ENCODE results near the gene ACY1.
A peak's percentile ranks its signal among the peaks of the same experiment; 100 is the strongest.

Gene ACY1

DNA sequence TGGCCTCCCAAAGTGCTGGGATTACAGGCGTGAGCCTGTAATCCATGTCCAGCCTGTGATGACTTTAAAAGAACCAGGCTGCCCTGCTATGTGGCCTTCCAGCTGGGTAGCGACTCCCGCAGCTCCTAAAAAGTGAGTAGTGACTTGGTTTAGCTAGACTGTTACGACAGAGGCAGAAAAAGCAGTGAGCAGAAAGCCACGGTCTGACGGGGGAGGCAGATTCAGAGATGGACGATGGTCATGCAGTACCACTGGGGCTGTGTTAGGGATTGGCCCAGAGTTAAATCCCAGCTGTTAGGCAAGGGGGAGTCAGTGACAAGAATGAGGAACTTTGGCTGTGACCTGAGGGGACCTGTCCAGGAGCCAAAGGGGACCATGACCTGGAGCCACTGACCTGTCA is 15.4 kb downstream of the ACY1 start:
- H3K4me1 Mint-ChIP-seq: peaks cover 27% of the 10 kb centered on the region
- no peak overlapping the region for H3K27ac Mint-ChIP-seq
- no peak overlapping the region for H3K4me3 Mint-ChIP-seq
- no peaks in the 10 kb centered on the region for H3K27me3 Mint-ChIP-seq
- ATAC-seq: no peak
- H3K9me3 Mint-ChIP-seq: no peaks in the 10 kb centered on the region
- peaks cover 22% of the 10 kb centered on the region for H3K36me3 Mint-ChIP-seq

DNA sequence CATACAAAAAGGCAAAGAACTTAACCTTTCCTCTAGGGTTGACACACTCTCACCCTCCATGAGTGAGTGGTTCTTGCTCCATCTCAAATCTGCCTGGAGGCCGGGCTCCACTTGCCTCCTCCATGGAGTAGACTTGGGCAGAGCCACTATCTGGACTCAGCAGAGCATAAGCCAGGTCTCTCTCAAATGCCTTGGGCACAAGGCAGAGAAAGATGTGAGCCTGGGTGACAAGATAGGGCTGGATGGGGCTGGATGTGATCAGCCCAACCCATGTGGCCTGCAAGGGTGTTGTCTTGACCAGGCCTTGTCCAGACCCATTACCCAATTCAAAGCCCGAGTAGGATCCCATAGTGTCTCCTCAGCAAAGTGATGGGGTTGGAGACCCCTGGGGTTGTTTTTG is 16.5 kb downstream of the ACY1 start:
- Mint-ChIP-seq H3K4me3 (no peak overlapping the region), H3K27ac (no peak overlapping the region), H3K27me3 (no peaks in the 10 kb centered on the region), H3K4me1 (peaks cover 16% of the 10 kb centered on the region), H3K9me3 (no peaks in the 10 kb centered on the region), H3K36me3 (peaks cover 11% of the 10 kb centered on the region)
- no peak for ATAC-seq

DNA sequence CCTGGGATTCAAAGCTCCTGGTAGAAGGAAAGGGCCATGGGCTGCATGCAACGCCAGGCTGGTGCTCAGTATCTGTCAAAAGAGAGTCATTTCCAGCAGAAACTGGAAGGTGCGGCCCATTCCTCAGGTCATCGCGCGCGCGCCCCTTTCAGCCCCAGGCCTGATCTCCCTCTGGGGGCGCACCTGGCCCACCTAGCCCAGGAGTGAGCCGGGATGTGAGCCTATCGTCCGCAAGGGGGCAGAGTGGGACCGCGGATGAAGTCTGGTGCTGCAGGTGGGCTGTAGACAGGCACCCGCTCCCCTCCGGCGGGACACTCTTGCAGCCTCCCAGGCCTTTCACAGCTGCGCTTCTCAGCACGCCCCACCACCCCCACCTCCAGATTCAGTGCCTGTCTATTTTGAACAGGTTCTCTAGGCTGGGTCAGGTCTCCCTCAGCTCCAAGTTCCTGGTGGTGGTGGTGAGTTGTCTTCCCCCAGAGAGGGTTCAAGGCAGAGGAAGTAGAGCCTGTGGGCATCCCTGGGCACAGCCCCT is 18.2 kb downstream of the ACY1 start:
- Mint-ChIP-seq H3K27ac (no peak overlapping the region), H3K27me3 (no peaks in the 10 kb centered on the region), H3K4me1 (peaks cover 7% of the 10 kb centered on the region), H3K4me3 (no peak overlapping the region), H3K9me3 (no peaks in the 10 kb centered on the region), H3K36me3 (no peaks in the 10 kb centered on the region)
- ATAC-seq: peak; percentile 93

DNA sequence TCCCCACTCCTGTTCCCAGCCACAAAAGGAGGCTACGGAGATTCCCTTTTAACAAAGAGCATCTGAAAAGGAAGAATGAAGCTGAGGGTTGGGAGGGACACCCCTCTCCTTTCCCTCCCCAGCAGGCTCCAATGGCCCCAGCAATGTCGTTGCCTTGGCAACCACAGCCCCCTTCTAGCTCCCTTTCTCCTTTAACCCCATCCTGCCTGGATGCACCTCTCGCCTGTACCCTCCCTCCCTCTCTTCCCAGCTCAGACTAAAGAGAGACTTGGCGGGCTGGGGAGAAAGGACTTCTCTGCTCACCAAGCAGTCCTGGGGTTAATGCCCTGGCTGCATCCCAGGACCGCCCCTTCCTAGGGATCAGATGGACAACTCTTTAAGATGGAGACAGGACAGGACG is 19.4 kb downstream of the ACY1 start:
- no peaks in the 10 kb centered on the region for H3K27me3 Mint-ChIP-seq

DNA sequence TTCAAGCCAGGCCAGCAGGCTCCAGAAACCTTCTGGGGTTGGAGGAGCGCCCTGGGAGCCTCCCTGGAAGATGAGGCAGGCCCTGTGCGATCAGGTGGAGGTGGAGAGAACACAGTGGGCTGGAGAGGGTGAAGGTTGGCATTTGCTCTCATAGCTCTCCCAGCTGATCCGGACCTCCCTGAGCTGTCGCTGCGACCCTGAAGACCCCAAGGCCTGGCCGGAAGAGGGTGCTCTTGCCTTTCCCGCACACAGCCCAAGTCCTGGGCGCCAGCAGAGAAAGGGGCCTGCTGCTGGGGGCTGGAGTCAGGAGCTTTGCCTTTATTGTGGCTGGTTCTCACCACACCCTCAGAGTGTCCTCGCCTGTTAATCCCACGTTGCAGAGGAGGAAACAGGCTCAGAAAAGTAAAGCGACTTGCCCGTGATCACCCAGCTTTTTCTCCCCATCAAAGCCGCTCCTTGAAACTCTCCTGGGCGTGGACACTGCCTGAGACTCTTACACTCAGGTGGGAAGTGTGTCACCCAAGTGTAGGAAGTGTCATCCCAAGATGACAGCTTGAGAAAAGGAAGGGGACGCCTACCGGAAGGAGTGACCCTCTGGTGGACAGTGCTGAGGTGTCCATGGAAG is 20.9 kb downstream of the ACY1 start:
- H3K36me3 Mint-ChIP-seq: no peaks in the 10 kb centered on the region
- H3K4me1 Mint-ChIP-seq: peaks cover 7% of the 10 kb centered on the region
- H3K27me3 Mint-ChIP-seq: no peaks in the 10 kb centered on the region
- H3K4me3 Mint-ChIP-seq: no peak overlapping the region
- no peak overlapping the region for H3K27ac Mint-ChIP-seq
- H3K9me3 Mint-ChIP-seq: no peaks in the 10 kb centered on the region
- no peak for ATAC-seq

More for the DNA sequence above, 19.4 kb downstream of the ACY1 start:
- no peak overlapping the region for H3K4me3 Mint-ChIP-seq
- no peak overlapping the region for H3K27ac Mint-ChIP-seq
- ATAC-seq: no peak
- no peaks in the 10 kb centered on the region for H3K9me3 Mint-ChIP-seq
- H3K36me3 Mint-ChIP-seq: no peaks in the 10 kb centered on the region
- H3K4me1 Mint-ChIP-seq: peaks cover 7% of the 10 kb centered on the region

DNA sequence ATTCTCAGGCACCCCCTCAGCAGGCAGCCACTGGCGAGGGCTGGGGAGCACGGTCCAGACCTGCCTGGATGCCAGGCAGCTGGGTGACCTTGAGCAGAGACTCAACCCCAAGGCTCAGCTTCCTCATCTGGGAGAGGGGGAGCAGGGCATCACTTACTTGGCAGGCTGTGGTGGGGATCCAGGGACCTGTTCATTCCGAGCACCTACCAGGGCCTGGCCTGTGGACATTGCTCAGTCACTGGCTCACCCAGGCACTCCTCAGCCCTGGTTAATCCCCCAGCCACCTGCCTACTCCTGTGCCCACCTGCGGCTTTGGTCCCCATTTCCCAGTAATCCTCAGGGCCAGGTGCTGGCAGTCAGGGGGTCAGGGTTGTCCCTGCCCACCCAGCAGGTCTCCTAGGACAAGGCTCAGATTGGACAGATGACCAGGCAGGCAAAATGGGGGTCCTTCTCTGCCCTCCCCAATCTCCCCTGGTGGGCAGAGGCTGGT is 21.6 kb downstream of the ACY1 start:
- Mint-ChIP-seq H3K27me3 (no peaks in the 10 kb centered on the region), H3K4me3 (no peak overlapping the region), H3K36me3 (no peaks in the 10 kb centered on the region), H3K9me3 (no peaks in the 10 kb centered on the region), H3K4me1 (peaks cover 7% of the 10 kb centered on the region), H3K27ac (no peak overlapping the region)
- ATAC-seq: no peak

DNA sequence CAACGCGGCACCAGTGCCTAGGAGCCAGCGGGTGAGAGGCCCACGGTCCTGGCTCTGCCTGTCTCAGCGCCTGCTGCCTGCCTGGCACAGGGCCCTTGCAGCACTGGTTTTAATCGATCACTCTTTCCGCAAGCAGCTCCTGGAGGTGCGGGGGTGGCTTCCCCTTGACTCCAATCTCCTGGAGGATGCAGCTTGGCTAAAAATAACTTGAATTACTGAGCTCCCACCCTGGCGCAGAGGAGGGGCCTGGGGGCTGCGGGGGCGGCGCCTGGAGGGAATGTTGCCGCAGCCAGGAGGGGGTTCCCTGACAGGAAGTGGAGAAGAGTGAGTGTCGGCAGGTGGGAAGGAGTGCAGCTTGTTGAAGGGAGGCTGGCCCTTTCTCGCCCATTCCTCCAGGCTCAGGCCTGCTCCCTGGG is 22.2 kb downstream of the ACY1 start:
- Mint-ChIP-seq H3K27ac (no peak overlapping the region), H3K4me3 (no peak overlapping the region), H3K36me3 (no peaks in the 10 kb centered on the region), H3K4me1 (peaks cover 7% of the 10 kb centered on the region), H3K27me3 (no peaks in the 10 kb centered on the region), H3K9me3 (no peaks in the 10 kb centered on the region)
- ATAC-seq: no peak

DNA sequence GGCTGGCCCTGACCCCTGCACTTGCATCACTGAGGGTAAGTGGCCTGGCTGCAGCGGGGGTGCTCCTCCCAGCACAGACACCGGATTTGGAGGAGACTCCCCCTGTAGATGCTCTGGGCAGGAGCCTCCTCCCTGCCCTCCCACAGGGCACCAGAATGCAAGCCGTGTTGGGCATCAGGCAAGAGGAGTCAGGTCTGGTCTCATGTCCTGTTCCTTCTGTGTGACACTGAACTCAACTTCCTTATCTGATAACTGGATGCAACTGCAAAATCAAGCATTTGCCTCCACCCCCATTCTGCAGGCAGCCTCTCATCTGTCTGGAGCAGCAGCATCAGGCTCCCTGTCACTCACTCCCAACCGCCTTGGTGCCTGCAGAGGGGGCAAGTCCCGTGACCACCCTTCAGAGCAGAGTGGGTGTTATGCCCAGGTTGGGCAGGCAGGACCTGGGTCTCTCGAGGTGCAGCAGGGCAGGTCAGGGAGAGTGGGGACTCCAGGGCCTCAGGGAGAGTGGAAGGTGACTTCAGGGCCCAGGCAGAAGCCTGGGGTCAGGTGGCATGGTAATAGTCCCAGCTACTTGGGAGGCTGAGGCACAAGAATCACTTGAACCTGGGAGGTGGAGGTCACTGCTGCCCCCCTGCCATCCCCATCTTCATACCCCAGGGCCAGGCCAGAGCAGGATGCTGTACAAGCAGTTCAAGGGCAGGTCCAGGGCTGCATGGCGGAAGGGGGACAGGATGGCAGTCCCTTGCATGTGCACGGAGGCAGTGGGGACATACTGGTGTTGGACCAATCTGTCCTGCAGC is 22.9 kb downstream of the ACY1 start:
- no peaks in the 10 kb centered on the region for H3K27me3 Mint-ChIP-seq
- no peaks in the 10 kb centered on the region for H3K36me3 Mint-ChIP-seq
- H3K4me3 Mint-ChIP-seq: no peak overlapping the region
- H3K9me3 Mint-ChIP-seq: no peaks in the 10 kb centered on the region
- peaks cover 7% of the 10 kb centered on the region for H3K4me1 Mint-ChIP-seq
- no peak for ATAC-seq
- no peak overlapping the region for H3K27ac Mint-ChIP-seq

DNA sequence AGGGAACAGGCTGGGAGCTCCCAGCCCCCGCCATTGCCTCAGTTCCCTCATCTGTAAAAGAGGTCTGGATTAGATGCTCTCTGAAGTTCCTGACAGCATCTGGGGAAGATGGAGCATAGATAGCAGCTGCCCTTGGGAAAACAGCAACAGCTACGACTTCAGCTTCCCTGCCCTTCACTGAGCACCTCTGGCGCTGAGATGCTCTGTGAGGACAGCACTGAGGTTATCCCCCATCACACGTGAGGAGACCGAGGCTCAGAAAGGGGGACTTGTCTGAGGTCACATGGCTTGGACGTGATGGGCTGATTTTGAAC is 23.4 kb downstream of the ACY1 start:
- Mint-ChIP-seq H3K4me3 (no peak overlapping the region), H3K9me3 (no peaks in the 10 kb centered on the region), H3K36me3 (no peaks in the 10 kb centered on the region), H3K4me1 (peaks cover 2% of the 10 kb centered on the region), H3K27ac (no peak overlapping the region), H3K27me3 (no peaks in the 10 kb centered on the region)
- no peak for ATAC-seq

DNA sequence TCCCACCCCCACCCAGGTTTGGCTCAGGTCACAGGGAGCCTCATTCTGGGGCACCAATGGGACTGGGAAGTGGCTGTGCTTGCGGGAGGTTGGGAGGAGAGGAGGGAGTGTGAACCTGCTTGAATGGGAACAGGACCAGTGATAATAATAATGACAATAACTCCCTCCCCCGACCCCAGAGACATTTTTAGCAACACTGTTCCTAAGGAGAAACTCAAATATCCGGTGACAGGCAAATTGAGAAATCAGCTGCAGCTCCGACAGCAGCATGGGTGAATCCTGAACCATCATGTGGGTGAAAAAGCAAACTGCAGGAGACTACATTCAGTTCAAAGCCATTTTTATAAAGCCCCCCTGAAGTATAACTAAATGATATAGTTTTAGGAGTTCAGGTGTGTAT is 24.0 kb downstream of the ACY1 start:
- ATAC-seq: no peak

DNA sequence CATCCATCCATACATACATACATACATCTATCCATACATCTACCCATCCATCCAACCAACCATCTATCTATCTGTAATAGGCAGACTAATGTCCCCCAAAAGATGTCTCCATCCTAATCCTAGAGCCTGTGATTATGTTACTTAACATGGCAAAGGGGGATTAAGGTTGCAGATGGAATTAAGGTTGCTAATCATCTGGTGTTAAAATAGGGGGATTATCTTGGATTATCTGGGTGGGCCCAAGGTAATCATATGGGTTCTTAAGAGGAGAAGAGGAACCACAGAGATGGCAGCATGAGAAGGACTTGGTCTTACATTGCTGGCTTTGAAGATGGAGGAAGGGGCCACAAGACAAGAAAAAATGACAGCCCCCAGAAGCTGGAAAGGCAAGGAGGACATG is 27.1 kb downstream of the ACY1 start:
- no peak overlapping the region for H3K27ac Mint-ChIP-seq
- H3K4me3 Mint-ChIP-seq: no peak overlapping the region
- no peaks in the 10 kb centered on the region for H3K9me3 Mint-ChIP-seq
- H3K27me3 Mint-ChIP-seq: no peaks in the 10 kb centered on the region
- no peaks in the 10 kb centered on the region for H3K4me1 Mint-ChIP-seq
- no peaks in the 10 kb centered on the region for H3K36me3 Mint-ChIP-seq
- ATAC-seq: no peak

More for the DNA sequence above, 24.0 kb downstream of the ACY1 start:
- Mint-ChIP-seq H3K9me3 (no peaks in the 10 kb centered on the region), H3K27me3 (no peaks in the 10 kb centered on the region), H3K4me3 (no peak overlapping the region), H3K4me1 (no peaks in the 10 kb centered on the region), H3K27ac (no peak overlapping the region), H3K36me3 (no peaks in the 10 kb centered on the region)

DNA sequence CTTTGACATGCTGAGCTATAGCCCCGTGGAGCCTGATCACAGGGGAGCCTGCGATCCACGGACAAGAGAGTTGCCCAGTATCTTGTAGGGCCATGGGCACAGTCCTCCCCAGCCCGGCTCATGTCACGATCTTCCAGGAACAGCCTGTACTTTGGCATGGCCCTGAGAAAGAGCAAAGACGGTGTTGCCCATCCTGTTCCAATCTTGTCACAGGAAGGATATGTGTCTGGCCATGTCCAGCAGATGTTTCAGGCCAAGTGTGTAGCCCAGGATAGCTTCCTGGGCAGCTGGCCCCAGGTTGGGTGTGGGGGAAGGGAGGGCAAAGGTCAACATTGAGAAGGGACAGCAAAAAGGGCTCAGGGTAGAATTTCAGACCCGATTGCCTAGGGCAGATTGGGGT is 29.4 kb downstream of the ACY1 start:
- no peaks in the 10 kb centered on the region for H3K4me1 Mint-ChIP-seq
- H3K9me3 Mint-ChIP-seq: no peaks in the 10 kb centered on the region
- H3K27ac Mint-ChIP-seq: no peak overlapping the region
- ATAC-seq: no peak
- no peaks in the 10 kb centered on the region for H3K36me3 Mint-ChIP-seq
- H3K4me3 Mint-ChIP-seq: no peak overlapping the region
- H3K27me3 Mint-ChIP-seq: peaks cover 15% of the 10 kb centered on the region

DNA sequence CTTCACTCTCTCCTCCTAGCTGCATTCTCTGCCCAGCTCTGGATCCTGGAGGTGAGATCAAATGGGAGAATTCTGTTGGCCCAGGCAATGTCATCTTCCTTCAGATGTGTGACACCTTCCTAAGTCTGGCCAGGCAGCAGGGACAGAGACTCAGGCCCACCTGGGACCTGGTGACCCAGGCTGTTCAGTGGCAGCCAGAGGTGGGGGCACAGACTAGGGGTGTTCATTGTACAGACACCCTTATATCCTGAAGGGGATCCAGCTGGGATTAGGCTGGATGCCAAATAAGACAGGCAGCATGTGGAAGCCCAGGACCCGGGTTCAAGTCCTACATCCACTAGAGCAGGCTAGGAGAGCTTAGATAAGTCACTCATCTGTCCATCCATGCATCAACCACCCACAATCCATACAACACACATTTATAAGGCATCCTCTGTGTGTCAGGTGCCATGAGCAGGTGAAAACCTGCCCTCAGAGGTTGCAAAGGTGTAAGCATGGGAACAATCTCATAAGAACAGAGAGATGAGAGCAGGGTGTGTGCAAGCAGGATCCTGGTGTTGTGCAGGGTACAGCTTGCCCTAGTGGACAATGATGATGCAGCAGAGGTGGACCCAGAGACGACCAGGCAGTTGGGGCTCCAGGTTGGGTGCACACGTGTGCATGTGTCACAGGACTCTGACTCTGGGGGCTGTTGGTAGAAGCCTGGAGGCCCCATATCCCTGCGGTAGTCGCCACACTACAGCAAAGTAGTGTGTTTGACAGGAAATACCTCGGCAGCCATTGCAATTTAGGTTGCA is 30.7 kb downstream of the ACY1 start:
- H3K36me3 Mint-ChIP-seq: no peaks in the 10 kb centered on the region
- H3K27ac Mint-ChIP-seq: no peak overlapping the region
- no peak overlapping the region for H3K4me3 Mint-ChIP-seq
- ATAC-seq: no peak
- H3K9me3 Mint-ChIP-seq: no peaks in the 10 kb centered on the region
- peaks cover 17% of the 10 kb centered on the region for H3K27me3 Mint-ChIP-seq
- H3K4me1 Mint-ChIP-seq: no peaks in the 10 kb centered on the region

DNA sequence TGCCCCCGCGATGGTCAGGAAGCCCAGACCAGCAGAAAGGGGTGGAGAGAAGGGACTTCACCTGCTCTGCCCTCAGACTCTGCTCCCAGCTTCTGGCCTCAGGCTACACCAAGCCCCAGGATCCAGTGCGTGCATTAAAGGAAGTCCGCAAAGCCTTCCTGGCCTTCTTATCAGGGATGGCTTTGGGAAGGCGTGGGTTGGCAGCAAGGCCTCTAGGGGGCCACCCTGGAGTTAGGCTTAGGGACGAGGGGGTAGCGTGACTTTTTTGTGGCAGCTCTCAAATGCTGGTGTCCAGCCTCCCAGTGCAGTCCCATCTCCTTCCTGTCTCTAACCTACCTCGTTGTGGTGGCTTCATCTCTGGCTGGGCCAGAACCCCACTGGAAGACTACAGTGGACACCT is 31.3 kb downstream of the ACY1 start:
- Mint-ChIP-seq H3K27ac (no peak overlapping the region), H3K9me3 (no peaks in the 10 kb centered on the region)
- no peak for ATAC-seq

DNA sequence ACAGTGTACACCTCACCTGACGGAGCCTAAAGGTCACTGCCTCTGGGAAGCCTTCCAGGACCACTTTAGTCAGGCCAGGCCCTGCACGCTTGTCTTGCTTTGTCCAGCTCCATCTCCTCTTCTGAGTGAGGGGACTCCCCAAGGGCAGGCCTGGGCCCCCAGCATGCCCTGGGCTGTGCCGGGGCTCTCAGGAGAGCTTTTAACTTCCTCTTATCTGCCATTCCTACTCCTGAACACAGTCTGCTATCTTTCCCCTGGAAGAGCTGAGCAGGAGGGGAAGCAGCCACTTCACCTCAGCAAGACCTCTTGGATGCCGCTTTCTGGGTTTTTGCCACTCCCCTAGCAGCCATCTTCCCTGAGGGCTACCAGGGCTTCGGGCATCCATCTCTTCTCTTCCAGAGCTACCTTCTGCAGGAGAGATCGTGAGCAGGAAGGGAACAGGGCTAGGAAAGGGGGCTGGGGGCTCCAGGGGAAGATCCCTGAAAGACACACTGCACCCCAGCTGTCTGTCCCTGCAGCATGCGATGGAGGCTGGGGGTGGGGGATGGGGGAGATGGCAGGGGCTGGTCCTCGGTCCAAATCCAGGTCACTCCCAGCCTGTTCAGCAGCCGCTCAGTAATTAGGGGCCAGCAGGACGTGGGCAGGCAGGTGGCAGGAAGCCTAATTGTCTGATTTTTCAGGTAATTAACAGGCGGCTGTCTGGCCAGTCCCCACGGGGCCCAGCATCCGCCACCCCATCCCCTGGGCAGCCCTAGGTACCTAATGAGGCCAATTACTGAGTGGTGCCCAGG is 32.3 kb downstream of the ACY1 start:
- Mint-ChIP-seq H3K27ac (no peak overlapping the region), H3K4me3 (no peak overlapping the region), H3K4me1 (no peaks in the 10 kb centered on the region), H3K27me3 (peaks cover 17% of the 10 kb centered on the region), H3K9me3 (no peaks in the 10 kb centered on the region), H3K36me3 (no peaks in the 10 kb centered on the region)
- no peak for ATAC-seq

More for the DNA sequence above, 31.3 kb downstream of the ACY1 start:
- no peaks in the 10 kb centered on the region for H3K4me1 Mint-ChIP-seq
- no peak overlapping the region for H3K4me3 Mint-ChIP-seq
- H3K36me3 Mint-ChIP-seq: no peaks in the 10 kb centered on the region
- peaks cover 17% of the 10 kb centered on the region for H3K27me3 Mint-ChIP-seq
